Brain microvascular endothelial cell (primary cell): ENCODE data around the gene ACSM6.

ENCODE experiments used
- DNase-seq: peaks from one replicate; pipeline ENCODE4 v3.0.0-alpha.2; 2020
- H3K27ac ChIP-seq: fragments of 250-450 bp; sonication (Bioruptor Pico); 2 replicates; pipeline ENCODE4 v1.5.1; 2020; ENCODE audit warnings: mild to moderate bottlenecking, moderate library complexity
- H3K27me3 ChIP-seq: fragments of 250-450 bp; sonication (Bioruptor Pico); replicated peaks from 2 replicates; pipeline ENCODE4 v1.5.1; 2020; ENCODE audit warnings: mild to moderate bottlenecking
- H3K36me3 ChIP-seq: fragments of 250-450 bp; sonication (Bioruptor Pico); replicated peaks from 2 replicates; pipeline ENCODE4 v1.5.1; 2020; ENCODE audit warnings: mild to moderate bottlenecking
- H3K4me3 ChIP-seq: 2 replicates; pipeline ENCODE4 v1.5.1; 2011; ENCODE audit warnings: low read depth, mild to moderate bottlenecking, control low read depth, low read length, moderate library complexity
- in situ Hi-C: cut with HindIII; loops from 2 replicates; pipeline ENCODE4 v1.10.0; 2017; ENCODE audit warnings: low sequenced_read_pairs, low pct_ligation_motif_present
- TF ChIP-seq, protein P1 (sequence below): IDR thresholded peaks from 2 replicates; pipeline ENCODE4 v1.5.1; 2011; ENCODE audit warnings: low read depth, mild to moderate bottlenecking, moderate library complexity, low read length, control low read depth, inconsistent platforms; ENCODE audit errors: missing control alignments

Gene ACSM6

DNA sequence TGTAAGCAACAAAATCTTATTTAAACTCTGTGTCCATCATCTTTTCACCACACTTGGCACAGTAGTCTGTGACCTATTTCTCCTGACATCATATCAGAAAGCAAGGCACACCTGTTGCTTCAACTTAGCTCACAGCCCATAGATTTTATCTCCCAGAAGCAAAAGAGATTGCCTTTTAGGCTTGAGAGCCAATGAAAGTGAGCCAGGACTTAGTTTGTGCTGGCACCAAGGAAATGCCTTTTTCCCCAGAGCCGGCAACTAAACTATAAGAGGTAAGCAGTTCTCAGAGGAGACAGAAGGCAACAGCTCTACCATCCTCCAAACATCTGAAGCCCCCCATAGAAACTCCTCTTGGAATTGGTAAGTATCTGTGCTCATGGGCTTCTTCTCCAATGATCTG is at the start of gene ACSM6:
TSS of gene ACSM6 (plus strand) at position 295 of the 400 bp plus-strand sequence. CDS start 248 bp downstream, outside the sequence.
- in situ Hi-C loops: loop anchor here (25.0 kb wide), 1 partner anchor 168 kb away; no protein-coding TSS in a partner anchor
- Histone ChIP-seq H3K27me3 (no peaks in the 10 kb centered on the region), H3K27ac (no peak within 1 kb of the TSS), H3K4me3 (no peak within 1 kb of the TSS), H3K36me3 (no peaks in the 10 kb centered on the region)
- TF ChIP-seq, protein P1, sequence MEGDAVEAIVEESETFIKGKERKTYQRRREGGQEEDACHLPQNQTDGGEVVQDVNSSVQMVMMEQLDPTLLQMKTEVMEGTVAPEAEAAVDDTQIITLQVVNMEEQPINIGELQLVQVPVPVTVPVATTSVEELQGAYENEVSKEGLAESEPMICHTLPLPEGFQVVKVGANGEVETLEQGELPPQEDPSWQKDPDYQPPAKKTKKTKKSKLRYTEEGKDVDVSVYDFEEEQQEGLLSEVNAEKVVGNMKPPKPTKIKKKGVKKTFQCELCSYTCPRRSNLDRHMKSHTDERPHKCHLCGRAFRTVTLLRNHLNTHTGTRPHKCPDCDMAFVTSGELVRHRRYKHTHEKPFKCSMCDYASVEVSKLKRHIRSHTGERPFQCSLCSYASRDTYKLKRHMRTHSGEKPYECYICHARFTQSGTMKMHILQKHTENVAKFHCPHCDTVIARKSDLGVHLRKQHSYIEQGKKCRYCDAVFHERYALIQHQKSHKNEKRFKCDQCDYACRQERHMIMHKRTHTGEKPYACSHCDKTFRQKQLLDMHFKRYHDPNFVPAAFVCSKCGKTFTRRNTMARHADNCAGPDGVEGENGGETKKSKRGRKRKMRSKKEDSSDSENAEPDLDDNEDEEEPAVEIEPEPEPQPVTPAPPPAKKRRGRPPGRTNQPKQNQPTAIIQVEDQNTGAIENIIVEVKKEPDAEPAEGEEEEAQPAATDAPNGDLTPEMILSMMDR: no peak
- DNase-seq: no peak

GRCh38 chr10:95168694-95169093 is 25.3 kb upstream of the ACSM6 start:
- Histone ChIP-seq H3K27me3 (no peaks in the 10 kb centered on the region), H3K36me3 (no peaks in the 10 kb centered on the region), H3K27ac (no peak overlapping the region), H3K4me3 (no peak overlapping the region)
- no peak for DNase-seq
- in situ Hi-C loops: no loop called here
- TF ChIP-seq, protein P1: no peak

DNA sequence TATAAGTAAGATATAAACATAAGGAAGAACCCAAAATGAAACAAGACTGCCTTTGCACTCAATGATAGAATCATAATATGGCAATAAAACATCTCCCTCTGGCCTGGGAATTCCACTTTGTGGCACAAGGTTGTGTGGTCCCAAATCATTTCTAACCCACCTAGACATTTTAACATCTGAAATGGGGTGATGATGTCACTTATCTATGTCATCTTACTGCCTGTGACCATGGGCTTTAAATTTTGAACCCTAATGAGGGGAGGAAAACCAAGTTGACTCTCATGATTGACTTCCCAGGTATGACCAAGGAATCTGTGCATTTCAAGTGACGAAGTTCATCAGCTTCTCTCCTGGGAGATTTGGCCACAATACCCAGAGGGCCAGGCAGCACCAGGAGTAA is 24.5 kb upstream of the ACSM6 start:
- no peak overlapping the region for H3K4me3 ChIP-seq
- no peak for DNase-seq
- no peaks in the 10 kb centered on the region for H3K27me3 ChIP-seq
- in situ Hi-C loops: no loop called here
- H3K27ac ChIP-seq: no peak overlapping the region
- TF ChIP-seq, protein P1: no peak
- H3K36me3 ChIP-seq: no peaks in the 10 kb centered on the region

DNA sequence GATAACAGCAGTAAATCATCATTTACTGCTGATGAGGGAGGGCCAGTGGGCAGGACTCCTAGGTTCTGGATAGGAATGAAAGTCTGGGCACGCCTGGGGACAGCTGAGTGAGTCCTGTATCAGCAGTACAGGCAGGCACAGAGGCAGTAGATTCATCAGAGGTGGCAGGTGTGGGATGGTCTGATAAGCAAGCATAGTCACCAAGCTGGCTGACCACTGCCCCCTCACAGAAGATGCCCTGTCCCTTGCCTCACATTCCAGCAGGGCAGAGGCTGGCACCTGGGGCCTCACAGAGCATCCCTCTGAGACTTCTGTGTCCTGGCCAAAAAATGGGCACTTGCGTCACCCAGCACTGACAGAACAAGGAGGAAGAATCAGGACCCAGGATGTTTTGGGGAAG is 23.2 kb upstream of the ACSM6 start:
- TF ChIP-seq, protein P1: no peak
- Histone ChIP-seq H3K27ac (no peak overlapping the region), H3K27me3 (no peaks in the 10 kb centered on the region), H3K4me3 (no peak overlapping the region), H3K36me3 (no peaks in the 10 kb centered on the region)
- DNase-seq: no peak
- in situ Hi-C loops: no loop called here

DNA sequence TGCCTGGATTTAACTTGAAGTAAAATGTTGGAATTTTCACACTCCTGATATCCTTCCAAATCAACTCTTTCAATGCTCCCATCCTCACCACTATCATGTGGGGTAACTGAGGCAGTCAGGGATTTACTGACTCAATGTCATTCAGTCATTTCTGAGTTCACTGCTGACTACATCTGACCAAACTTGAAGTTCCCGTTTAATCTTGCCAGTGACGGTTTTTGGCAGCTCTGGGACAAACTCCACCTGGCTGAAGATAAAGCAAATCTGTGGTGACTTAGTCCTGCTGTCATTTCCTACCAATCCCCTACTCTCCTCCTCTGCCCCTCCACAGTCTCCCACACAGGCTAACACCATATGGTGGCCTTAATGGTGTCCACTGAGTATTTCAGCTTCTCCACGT is 22.7 kb upstream of the ACSM6 start:
- H3K36me3 ChIP-seq: no peaks in the 10 kb centered on the region
- no peak for DNase-seq
- in situ Hi-C loops: no loop called here

GRCh38 chr10:95172851-95173250 is 21.2 kb upstream of the ACSM6 start:
- no peaks in the 10 kb centered on the region for H3K27me3 ChIP-seq
- no peak overlapping the region for H3K27ac ChIP-seq
- in situ Hi-C loops: no loop called here
- no peak for DNase-seq
- TF ChIP-seq, protein P1: no peak
- no peaks in the 10 kb centered on the region for H3K36me3 ChIP-seq
- no peak overlapping the region for H3K4me3 ChIP-seq

More for the DNA sequence above, 22.7 kb upstream of the ACSM6 start:
- Histone ChIP-seq H3K27me3 (no peaks in the 10 kb centered on the region), H3K27ac (no peak overlapping the region), H3K4me3 (no peak overlapping the region)
- TF ChIP-seq, protein P1: no peak
